ENCODE measurements around the gene GSE1.

The GSE1 gene

DNA sequence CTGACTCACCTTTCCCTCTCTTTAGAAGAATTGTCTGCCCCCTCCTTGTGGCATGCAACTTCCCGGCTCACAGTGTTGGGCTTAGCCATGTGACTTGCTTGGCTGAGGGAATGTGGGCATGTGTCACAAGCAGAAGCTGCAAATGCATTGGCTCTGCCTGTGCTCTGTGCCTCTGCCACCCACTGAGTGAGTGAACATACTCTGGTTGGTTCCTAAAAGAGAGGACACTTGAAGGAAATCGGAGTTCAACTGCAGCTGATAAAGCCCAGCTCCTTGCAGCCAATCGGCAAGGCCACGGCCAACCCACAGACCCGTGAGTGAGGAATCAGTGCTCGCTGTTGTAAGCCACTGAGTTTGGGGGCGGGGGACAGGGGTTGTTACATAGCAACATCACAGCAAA is 86.5 kb downstream of the GSE1 start:
- DNase-seq (ENCODE audit: low read depth, low spot score): no peak
- H3K4me3 ChIP-seq (ENCODE audit: low read length): no peak overlapping the region

DNA sequence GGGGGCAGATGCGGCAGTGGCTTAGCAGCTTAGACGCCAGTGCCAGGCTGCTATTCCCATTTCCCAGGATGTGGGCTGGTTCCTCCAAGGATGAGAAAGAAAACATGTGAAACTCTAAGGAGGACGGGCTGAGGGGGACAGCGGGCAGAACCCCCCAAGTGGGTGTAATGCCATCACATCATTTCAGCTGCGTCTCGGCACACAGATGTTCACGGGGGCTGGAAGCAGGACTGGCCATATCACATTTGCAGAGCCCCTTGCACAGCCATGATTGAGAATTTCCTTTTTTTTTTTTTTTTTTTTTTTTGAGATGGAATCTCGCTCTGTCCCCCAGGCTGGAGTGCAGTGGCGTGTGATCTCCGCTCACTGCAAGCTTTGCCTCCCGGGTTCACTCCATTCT is 90.9 kb downstream of the GSE1 start:
- no peak for DNase-seq (ENCODE audit: low read depth, low spot score)

DNA sequence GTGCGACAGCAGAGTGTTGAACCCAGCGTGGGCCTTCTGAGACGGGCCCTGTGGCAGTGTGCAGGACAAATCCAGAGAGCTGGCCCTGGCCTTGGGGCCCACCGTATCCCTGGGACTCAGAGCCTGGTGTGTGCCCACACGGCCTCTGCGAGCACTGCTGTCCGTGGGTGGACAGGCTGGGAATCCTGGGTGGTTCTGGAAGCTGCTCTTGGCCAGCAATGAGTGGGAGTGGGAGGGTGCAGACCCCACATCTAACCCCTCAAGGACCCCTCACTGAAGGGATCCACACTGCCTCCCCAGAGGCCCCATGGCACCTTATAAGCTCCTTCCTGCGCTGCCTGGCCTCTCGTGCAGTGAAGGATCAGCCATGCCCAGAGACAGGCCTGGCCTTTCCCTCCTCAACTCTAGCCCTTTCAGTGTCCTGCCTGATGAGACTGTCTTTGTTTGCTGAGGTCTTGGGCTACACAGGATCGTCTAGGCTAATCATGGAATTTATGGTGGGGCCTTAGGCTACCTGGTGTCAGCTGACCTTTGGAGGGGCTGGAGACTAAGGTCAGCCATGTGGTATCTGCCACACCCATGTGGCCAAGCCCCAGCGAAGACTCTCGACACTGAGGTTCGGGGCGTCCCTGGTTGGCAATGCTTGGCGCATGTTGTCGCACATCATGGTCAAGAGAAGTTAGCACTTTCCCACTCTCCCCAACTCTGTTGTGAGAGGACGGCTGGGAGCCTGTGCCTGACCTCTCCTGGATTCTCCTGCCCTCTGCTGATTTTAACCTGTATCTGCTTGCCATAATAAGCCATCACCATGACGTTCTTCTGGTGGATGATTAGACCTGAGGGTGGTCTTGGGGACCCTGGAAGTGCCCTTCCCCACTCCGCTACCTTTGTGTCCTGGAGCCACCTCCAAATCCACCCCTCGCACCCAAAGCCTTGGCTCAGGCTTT is 92.1 kb downstream of the GSE1 start:
- H3K4me3 ChIP-seq (ENCODE audit: low read length): no peak overlapping the region
- no peak for DNase-seq (ENCODE audit: low read depth, low spot score)

More for the DNA sequence above, 90.9 kb downstream of the GSE1 start:
- H3K4me3 ChIP-seq (ENCODE audit: low read length): no peak overlapping the region

DNA sequence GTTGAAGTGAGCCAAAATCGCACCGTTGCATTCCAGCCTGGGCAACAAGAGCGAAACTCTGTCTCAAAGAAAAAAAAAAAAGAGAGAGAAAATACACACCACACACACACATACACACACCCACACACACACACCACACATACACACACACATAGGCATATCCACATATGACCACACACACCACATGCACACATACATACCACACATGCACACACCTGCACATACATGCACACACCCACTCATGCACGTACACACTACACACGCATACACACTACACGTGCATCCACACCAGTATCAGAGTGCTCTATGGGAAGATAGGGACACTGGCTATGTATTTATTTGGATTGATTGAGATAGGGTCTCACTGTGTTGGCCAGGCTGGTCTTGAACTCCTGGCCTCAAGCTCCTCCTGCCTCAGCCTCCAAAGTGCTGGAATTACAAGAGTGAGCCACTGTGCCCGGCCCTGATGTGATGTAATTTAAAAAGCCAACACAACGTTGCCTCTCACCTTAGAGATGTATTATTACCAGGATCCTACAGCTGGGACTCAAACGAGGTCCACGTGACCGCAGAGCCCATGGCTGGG is 93.4 kb downstream of the GSE1 start:
- no peak for DNase-seq (ENCODE audit: low read depth, low spot score)
- H3K4me3 ChIP-seq (ENCODE audit: low read length): no peak overlapping the region

DNA sequence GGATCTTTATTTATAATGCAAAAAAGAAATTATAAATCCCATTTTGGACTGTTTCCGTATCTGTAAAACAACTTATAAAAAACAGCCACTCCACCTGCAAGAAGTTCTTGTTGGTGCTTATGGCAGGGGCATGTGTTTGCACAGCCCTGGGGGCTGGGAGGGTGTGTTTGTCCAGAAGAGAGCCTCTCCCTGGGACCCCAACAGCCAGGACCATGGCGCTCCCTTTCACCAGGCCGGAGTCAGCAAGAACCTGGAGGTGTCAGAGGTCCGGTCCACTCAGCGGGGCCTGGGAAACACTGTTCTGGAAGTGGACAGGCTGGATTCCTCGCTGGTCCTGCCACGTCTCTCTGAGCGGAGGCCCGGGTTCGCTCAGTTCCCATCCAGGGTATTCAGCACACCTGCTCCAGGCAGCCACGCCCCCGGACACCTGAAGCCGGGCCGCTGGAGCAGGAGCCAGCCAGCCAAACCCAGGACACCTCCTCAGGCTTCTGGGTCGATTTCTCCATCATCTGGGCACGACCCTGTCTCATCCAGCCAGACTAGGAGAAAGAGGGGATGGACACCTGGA is 94.5 kb downstream of the GSE1 start:
- H3K4me3 ChIP-seq (ENCODE audit: low read length): no peak overlapping the region
- DNase-seq (ENCODE audit: low read depth, low spot score): no peak

DNA sequence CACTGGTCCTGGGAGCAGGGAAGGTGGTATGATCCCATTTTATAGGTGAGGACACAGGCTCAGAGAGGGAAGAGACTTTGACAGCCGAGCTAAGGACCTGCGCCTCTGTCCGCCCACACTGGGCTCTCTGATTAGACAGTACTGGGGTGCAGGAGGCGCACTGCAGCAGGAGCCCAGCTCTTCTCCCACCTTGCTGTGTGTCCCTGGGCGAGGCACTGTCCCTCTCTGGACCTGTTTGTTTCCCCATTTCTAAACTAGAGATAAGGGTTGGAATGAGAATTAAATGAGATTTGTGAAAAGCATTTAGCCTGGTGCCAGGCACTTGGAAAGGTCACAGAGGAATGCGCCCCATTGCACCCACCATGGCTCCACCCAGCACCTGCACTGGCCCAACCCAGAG is 95.2 kb downstream of the GSE1 start:
- no peak for DNase-seq (ENCODE audit: low read depth, low spot score)
- H3K4me3 ChIP-seq (ENCODE audit: low read length): no peak overlapping the region

DNA sequence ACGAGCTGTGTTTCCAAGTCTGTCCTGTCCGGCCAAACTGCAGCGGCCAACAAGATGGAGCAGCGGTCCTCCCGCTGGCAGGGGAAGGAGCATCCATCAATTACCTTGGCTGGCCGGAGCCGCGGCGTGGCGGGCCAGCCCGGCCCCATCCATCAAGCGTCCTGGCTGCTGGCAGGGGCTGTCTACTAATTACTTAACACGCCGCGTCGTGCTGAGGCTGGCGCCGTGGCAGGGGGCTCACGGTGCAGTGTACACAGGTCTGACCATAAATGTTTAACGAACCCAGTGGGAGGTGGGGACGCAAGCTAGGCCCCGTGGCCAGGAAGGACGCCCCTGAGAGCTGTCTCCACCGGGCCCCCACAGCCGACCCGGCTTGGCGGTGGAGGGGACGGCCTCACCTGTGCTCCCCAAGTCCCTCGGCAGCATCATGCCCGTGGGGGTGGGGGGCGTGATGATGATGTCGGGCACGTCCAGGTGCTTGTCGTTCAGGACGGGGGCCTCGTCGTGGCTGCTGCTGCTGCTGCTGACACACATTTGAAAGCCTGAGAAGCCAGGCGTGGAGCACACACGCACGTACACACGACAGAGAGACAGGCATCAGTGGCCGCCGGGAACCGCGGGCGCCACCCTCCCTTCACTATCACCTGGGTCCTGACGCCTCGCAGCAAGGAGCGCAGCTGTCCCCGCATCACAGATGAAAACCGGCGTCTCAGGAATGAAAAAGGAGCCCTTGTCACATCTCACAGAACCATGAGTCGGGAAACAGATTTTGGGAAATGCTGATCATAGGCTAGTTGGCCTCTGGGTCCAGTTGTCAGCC is 96.9 kb downstream of the GSE1 start:
- H3K4me3 ChIP-seq (ENCODE audit: low read length): no peak overlapping the region
- DNase-seq (ENCODE audit: low read depth, low spot score): no peak

DNA sequence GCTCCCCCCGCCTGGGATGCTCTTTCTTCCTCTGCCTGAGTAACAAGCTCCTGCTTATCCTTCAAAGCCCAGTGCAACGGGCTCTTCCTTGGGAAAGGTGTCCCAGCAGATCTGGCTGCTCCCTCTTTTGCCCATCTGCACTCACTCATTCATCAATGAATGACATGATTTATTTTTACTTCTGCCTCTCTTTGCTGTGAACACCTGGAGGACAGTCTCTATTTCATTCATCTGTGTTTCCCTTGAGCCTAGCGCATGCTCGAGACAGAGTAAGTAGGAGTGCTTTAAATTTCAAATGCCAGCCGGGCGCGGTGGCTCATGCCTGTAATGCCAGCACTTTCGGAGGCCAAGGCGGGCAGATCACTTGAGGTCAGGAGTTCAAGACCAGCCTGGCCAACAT is 97.6 kb downstream of the GSE1 start:
- no peak overlapping the region for H3K4me3 ChIP-seq (ENCODE audit: low read length)
- no peak for DNase-seq (ENCODE audit: low read depth, low spot score)

DNA sequence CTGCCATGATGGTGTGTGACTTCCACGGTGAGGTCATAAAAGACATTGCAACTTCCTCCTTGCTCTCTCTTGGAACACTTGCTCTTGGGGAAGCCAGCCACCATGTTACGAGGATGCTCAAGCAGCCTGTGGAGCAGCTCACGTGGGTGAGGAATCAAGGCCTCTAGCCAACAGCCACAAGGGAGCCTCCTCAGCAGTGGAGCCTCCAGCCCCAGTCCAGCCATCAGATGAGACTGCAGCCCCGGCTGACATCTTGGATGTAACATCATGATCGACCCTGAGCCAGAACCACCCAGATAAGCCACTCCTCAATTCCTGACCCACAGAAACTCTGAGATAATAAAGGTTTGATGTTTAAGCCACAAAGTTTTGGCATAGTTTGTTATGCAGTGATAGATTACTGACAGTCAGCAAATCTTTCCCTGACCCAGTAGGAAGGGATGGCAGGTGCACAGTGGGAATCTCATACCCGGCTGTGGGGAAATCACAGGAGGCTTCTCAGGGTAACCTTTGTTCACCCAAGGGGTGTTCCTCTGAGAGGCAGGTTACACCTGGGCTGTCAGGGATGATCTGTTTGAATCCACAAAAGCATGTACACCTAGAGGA is 99.0 kb downstream of the GSE1 start:
- no peak overlapping the region for H3K4me3 ChIP-seq (ENCODE audit: low read length)
- no peak for DNase-seq (ENCODE audit: low read depth, low spot score)

DNA sequence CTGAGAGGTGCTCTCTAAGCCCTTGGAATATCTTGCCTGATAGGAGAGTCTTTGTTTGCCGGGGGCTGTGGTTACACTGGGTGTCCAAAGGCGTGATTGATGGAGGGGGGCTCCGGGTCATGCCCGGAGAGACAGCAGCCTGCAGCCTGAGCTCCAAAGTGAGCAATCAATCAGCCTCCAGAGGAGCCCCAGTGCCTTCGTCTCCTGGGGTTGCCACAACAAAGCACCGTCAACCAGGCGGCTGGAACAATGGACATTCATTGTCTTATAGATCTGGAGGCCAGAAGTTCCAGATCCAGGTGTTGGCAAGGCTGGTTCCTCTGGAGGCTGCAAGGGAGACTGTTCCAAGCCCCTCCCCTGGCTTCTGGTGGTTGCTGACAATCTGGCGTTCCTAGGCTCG is 99.7 kb downstream of the GSE1 start:
- H3K4me3 ChIP-seq (ENCODE audit: low read length): no peak overlapping the region
- no peak for DNase-seq (ENCODE audit: low read depth, low spot score)

DNA sequence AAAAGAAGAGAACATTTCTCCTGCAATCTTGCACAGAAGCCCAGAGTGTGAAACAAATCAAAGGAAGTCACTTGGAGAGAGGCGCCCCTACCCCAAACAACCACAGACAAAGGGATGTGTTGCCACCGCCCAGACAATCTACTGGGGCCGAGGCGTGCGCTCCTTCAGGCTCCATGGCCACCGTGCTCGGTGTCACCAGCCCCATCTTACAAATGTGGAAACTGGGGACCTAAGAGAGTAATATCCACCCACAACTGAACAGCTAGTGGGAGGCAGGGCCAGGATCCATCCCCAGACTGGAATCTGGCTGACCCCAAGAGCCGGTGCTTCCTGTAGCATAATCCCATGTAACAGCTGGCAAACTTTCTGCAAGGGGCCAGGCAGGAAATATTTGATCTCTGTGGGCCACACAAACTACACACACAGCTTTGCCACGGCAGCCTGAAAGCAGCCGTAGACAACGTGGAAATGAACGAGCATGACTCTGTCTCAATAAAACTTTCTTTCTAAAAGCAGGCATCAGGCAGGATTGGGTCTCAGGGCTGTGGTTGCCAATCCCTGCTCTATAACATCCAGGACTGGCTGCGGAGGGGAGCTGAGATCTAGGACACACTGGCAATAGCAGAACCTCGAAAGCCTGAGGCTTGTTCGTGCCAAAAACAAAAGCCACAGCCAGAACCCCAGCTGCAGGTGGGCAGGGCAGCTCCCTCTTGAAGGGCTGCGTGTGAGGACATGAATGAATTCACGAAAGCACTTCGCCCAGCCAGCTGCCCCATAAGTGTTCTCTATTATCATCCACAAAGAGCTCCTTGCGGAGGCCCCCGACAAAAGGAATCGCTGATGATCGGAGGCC is 102.3 kb downstream of the GSE1 start:
- peak; percentile 11 for DNase-seq (ENCODE audit: low read depth, low spot score)
- 0 out of 2 replicates have a peak overlapping the region, but pooled peaks have one; percentile 2 for H3K4me3 ChIP-seq (ENCODE audit: low read length)

DNA sequence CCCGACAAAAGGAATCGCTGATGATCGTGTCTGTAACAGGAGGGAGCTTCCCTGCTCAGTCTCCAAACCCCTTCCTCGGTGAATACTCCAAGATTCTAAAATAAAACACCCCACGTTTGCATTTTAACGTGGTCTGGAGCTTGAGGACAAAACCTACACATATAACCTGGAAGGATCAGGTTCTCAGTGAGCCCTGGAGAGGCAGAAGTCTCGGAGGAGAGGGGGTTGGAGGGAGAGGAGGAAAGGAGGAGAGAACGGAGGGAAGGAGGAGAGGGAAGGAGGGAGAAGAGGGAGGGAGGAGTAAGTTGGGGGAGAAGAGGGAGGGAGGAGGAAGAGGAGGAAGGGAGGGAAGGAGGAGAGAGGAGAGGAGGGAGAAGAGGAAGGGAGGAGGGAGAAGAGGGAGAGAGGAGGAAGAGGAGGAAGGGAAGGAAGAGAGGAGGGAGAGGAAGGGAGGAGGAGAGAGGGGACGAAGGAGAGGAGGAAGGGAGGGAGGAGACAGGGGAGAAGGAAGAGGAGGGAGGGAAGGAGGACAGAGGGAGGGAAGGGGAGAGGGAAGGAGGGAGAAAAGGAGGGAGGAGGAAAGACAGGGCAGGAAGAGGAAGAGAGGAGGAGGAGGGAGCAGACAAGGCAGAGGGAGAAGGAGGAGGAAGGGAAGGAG is 103.0 kb downstream of the GSE1 start:
- H3K4me3 ChIP-seq (ENCODE audit: low read length): no peak overlapping the region
- DNase-seq (ENCODE audit: low read depth, low spot score): no peak

DNA sequence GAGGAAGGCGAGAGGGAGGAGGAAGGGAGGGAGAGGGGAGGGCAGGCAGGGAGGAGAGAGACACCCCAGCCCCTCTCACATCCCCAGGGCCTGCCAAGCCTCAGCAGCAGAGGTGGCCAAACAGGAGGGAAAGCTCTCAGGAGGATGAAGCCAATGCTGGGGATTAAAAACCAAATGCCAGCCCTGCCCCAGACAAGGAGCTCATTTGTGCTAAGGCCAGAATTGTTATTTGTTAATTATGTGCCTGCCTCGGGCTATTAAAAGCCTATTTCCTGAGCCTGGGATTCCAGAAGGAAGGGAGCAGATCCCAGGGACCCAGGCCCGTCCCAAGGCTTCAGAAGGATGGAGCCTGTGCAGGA is 103.5 kb downstream of the GSE1 start:
- DNase-seq (ENCODE audit: low read depth, low spot score): no peak
- no peak overlapping the region for H3K4me3 ChIP-seq (ENCODE audit: low read length)

DNA sequence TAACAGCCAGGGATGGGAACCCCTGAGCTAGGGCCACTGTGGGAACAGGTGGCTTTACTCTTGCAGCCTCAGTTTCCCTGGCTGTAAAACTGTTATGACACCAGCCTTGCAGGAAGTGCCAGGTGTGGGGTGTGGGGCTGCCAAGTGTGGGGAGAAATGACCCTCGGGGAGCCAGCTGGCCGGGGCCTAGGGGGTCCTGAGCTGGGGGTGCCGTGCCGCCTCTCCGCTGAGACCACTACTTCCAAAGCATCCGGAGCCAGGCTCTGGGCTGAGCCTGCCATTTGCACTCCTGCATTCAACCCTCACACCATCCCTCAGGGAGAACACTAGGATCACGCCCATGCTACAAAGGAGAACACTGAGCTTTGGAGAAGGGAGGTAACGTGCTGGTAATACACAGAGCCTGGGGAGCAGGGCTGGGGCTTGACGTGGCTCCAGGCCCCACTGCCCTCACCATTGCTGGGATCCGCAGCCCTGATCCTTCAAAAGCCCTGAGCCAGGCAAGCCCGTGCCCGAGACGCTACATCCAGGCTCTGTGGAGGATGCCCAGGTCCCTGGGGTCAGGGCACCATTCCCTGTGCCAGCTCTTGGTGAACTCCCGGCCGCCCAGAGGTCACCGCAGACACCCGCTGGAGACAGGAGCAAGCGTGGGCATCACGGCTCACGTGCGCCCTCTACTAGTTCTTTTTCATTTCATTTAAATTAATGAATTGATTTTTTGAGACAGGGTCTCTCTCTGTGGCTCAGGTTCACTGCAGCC is 104.5 kb downstream of the GSE1 start:
- no peak overlapping the region for H3K4me3 ChIP-seq (ENCODE audit: low read length)
- DNase-seq (ENCODE audit: low read depth, low spot score): peak; percentile 59

DNA sequence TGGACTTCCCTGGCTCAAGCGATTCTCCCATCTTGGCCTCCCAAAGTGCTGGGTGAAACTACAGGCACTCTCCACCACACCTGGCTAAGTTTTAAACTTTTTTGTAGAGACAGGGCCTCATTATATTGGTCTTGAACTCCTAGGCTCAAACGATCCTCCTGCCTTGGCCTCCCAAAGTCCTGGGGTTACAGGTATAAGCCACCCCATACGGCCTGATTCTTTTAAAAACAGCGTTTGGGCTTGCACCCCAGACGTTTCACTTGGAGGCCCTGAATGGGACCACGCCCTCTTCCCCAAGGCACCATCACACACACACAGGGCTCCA is 105.0 kb downstream of the GSE1 start:
- H3K4me3 ChIP-seq (ENCODE audit: low read length): no peak overlapping the region
- no peak for DNase-seq (ENCODE audit: low read depth, low spot score)

DNA sequence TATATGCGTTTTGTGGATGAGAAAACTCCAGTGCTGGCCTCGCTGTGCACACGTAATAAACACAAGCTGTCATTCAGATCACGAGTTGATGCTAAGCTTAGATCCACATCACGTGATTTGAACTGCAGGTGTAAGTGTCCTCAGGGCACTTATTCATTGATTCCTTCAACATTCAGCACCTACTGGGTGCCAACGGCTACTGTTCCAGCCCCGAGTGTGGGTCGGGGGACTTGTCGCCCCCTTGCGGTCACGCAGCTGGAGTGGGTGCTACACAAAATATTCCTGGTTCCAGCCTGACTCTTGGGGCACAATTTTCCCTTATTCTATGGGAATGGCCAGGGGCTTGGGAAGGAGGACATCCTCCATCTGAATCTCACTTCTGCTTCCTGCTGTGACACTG is 105.6 kb downstream of the GSE1 start:
- no peak for DNase-seq (ENCODE audit: low read depth, low spot score)
- no peak overlapping the region for H3K4me3 ChIP-seq (ENCODE audit: low read length)

DNA sequence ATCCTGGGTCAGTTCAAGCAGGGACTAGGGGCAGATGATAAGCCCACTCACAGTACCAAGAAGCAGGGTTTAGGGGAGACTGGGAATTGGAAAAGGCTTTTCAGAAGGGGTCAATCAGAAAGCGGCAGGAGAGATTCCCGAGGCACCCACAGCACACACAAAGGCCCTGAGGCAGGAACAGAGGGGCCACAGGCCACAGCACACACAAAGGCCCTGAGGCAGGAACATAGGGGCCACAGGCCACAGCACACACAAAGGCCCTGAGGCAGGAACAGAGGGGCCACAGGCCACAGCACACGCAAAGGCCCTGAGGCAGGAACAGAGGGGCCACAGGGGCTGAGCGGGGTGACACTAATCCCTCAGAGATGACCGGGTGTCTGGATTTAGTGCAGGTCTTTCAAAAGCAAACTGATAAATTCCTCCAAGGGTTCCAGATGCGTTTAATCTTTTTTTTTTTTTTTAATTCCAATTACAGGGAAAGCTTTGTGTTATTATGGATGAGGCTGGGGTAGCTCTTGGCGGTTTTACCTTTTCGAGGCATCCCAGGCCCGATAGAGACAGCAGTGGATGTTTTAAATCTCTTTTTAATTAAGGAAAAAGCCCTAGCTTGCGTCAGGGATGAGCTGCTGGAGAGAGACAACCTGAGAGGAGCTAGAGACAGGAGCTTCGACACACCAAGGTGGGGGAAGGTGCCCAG is 106.6 kb downstream of the GSE1 start:
- DNase-seq (ENCODE audit: low read depth, low spot score): no peak
- no peak overlapping the region for H3K4me3 ChIP-seq (ENCODE audit: low read length)
